ENCODE measurements around the gene ANKS1B.
"Not testable (repeated sequence)": the region's sequence is repeated elsewhere in the genome, so short reads cannot be mapped to it uniquely, and the experiment has no call there.

ANKS1B gene

DNA sequence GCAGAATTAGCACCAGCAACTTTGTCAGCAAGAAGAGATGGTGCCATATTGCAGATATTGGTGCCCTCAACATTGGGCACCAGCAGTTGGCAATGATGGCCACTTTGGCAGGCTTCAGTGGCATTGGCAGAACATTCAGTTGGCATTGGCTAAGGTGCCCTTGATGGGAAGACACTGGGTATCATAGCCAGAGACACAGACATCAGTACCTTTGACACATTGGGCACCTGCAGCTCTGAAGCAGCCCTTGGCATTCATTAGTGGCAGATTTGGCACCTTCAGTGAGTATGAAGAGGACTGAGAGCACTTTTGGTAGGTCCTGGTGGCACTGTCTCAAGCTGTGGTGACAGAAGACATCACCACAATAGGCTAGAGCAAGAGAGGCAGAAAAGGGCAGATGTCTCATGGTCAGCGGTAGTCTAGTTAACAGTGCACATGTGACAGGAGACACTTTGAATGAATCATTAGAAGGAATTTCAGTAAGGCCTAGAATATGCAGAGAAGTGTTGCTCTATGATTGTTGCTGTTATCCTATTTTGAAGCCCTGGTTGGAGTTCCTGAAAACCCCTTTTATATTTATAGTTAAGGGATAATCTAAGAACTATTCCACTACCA is 917.5 kb downstream of the ANKS1B start:
- no peak for DNase-seq (ENCODE audit: low spot score)
- no peak for FAIRE-seq

DNA sequence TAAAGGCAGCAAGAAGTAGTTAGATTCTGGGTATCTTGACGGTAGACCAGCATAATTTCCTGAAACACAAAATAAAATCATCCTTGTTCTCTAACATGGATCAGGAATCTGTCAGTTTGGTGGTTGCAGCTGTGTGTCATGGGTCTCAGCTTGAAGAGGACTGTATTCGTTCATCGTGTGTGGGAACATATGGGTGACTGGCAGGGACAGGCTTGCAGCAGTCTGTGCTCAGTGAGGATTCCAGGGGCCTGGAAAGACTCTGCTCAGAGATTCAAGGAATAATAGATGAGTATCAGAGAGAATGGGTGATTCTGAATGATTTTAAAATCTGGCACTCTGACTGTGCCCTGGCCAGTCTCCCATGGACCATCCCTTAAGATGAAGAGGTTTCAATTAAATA is 918.0 kb downstream of the ANKS1B start:
- no peak for FAIRE-seq
- no peak for DNase-seq (ENCODE audit: low spot score)

DNA sequence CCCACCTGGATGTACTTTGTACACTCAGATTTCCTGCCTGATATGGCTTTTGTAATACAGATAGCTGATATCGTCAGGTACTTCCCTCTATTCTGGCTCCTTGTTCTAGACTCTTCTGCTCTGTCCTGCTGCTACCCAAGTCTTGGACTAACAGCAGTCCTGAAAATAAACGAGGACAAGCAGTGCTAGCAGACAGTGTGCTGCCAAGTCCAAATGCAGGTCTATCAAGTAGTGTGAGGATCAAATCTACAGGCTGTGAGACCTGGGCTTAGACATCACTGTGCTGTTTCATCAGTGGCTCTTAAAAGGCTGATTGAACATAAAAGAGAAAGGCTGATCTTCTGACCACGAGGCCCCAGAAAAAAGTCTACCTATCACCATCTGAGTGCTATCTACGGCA is 921.6 kb downstream of the ANKS1B start:
- no peak for FAIRE-seq
- no peak for DNase-seq (ENCODE audit: low spot score)

DNA sequence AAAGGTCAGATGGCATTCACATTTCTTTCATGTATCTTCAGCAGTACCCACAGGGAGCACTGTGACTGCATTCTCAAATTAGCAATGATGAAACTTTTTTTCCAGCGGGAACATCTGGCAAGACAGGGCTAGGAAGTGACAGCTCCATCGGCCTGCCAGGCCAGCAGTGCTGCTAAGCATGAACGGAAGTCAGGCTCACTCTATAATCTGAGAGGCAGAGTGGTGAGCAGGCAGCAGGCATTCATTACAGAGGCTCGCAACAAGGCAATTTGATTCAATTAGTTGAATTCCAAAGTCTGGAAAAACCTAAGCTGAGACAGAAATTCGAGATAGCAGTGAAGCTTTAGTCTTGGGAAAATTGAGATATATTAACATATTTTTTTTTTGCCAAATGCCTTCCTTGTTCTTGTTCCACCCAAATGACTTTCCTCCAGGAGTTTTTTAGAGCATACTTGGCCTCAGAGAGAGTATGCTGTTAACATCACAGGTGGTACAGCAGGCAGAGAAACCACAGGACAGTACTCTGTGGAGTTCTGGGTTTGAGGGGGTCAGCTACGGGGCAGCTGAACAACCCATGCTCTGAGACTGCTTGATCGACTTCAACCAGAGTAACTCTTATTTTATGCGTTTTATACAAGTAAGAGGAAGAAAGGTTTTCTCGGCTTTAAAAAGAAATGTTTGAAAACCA is 924.8 kb downstream of the ANKS1B start:
- FAIRE-seq (no peak), DNase-seq (ENCODE audit: low spot score) (no peak)

DNA sequence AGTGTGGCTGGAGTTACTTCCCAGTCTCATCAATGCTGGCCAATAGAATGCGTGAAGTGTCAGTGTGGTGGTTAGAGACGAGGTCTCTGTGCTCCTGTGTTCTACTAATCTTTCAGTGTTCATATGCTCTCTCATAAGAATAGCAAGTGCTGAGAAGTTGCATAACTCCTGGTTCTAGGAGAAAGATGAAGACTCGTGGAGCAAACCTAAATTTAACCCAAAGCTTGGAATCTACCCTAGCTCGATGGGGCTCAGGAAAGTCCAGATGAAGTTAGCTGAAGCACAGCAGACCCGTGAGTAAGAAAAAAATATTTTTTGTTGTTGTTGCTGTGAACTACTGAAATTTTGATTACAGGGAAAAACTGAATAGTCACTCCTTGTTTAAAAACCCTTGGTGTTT is 927.1 kb downstream of the ANKS1B start:
- FAIRE-seq (no peak), DNase-seq (ENCODE audit: low spot score) (no peak)

DNA sequence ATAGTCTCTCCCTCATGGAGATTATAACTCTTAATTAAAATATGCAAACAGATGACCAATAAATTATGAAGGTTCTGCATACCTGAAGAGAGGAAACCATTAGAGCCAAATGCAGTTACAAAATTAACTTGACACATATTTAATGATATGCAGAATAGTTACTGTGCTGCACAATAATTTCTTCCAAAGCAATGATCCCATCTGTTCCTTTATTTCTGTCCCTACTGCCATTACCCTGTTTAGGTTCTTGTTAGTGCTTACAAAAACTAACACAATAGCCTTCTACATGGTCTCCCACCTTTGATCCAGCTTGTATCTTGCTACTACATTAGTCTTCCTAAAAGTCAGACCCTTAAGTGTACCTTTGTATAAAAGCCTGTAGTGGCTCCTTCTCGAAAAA is 928.5 kb downstream of the ANKS1B start:
- no peak for FAIRE-seq
- no peak for DNase-seq (ENCODE audit: low spot score)

DNA sequence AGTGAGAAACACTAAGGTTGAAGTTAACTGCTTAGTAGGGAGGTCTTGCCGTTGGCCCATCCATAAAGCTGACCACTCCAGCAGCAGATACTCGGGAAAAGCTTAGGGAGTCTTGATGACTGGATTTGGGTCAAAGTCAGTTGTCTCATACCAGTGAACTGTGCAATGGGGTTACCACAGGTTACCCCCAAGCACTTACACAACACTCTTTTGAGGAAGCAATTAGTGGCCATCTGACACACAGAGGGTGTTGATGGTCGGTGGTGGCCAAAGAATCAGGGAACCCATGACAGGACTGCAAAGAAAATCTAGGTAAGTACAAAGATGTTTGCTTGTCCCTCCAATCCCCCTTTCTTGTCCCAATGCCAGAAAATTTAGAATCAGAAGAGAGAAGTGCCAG is 929.4 kb downstream of the ANKS1B start:
- FAIRE-seq, result no peak
- DNase-seq (ENCODE audit: low spot score), result no peak

DNA sequence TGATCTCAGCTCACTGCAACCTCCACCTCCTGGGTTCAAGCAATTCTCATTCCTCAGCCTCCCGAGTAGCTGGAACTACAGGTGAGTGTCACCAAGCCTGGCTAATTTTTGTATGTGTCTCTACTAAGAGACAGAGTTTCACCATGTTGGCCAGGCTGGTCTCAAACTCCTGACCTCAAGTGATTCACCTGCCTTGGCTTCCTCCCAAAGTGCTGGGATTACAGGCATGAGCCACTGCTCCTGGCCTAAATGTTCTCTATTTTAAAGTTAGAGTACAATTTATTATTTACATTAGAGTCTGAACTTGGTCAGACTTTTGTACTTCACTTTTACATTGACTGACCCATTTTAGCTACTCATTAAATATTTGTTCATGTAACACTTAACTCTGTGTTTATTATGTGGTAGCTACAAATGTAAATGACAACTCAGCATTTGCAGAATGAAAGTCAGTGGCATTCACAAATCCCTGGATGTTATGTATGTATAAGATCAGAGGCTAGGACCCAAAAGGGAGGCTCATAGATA is 930.1 kb downstream of the ANKS1B start:
- no peak for DNase-seq (ENCODE audit: low spot score)
- no peak for FAIRE-seq

DNA sequence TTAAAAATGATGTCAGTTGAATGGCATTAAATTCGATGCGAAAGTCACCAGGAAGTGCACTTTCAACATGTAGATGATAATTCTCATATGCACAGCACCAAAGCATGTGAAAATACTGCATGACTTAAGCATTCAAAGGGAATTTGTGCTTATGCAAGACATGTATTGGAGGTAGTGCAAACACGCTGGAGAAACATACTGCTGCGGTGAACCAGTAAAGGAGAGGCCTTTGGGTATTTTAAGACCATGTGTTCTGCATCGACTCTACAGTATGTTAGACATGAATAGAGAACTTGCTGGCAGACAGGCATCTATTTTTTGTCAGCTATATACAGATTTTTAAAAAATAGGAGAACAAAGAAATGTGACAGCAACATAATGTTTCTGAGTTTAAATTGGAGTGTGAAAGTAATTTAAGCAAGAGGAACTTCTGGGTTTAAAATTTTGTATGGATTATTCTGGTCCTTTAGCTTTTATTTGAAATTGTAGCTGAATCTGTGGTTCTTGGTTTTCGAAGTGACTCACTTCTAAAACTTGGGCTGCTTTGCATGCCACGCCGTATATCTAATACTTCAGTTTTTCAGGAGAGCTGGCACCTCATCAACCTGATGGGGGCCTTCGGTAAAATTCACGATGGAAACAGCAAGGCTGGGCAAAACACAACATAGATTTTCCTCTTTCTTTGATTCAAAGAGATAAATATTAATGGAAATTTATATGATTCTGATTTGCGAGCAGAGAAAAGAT is 930.9 kb downstream of the ANKS1B start:
- no peak for FAIRE-seq
- DNase-seq (ENCODE audit: low spot score), result peak; percentile 14

DNA sequence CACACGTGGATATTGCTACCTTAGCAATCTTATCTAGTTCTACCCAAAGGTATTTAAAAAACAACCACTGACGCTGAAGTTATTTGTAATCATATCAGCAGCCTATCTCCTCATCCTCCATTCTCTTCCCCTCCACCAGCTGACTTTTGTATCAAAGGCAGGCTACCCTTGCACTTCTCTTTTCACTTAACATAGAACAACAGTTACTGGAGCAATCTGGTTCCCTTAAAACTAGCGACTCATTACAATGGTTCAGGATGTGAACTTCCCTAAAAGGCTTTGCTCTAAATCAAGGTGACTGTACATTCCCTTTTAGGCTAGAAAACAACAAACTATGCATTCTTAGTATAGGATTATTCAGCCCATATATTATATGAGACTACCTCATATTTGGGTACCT is 935.0 kb downstream of the ANKS1B start:
- DNase-seq (ENCODE audit: low spot score) (no peak), FAIRE-seq (no peak)

DNA sequence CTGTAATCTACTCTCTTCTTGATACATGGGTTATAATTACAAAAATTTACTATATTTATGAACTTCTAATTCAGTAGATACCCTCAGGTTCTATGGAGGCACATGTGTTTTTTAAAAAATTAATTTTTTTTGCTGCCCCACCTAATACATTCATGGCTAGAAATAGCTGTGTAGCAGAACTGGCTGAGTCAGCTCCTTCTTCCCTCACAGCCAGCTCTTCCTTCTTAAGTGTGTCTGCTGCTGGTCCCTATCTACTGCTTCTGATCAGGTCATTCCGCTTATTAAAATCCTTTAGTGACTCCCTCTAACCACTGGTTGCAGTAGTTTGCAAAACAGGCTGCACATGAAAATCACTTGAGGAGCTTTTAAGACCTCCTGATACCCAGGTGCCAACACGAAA is 939.6 kb downstream of the ANKS1B start:
- FAIRE-seq (no peak), DNase-seq (ENCODE audit: low spot score) (no peak)

DNA sequence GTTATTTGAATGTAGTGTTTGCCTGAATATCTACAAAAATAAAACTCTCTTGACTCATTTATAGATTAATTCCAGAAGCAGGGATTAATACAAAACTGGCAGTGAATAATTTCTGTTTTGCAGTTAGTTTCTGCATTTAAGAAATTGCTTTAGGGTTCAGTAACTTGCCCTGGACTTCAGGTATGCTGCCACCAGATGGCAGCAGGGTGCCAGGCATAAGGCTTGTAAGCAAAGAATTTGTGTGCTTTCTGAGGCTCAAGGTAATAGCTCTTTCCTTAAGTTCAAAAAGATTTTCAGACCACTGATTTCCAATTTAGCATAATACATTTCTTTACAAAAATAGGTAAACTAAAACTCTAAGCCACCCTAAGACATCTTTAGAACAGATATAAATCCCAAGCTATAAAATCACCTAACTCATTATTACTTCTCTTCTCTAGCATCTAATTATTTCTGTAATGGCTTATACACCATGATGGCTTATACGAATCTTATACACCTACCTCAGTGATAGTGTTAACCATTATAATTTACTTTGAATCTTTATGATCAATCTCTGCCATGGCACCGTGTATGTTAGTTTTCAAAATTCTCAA is 941.3 kb downstream of the ANKS1B start:
- peak; percentile 26 for DNase-seq (ENCODE audit: low spot score)
- FAIRE-seq, result no peak

DNA sequence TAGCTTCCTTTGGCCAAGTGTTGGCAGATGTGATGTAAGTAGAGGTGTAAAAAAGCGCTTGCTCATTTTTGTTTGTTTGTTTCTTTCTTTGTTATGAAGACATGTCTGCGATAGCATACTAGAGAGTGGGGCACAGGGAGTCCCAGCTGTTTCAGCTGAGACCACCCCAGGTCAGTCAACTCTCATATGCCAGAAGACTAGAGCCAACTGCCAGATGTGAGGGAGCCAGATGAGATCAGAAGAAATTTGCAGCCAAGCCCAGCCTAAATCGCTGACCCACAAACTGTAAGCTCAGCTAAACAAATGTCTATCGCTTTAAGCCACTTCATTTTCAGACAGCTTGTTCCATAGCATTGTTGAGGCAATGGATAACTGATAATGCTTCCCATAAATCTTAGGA is 942.5 kb downstream of the ANKS1B start:
- DNase-seq (ENCODE audit: low spot score) (no peak), FAIRE-seq (no peak)

DNA sequence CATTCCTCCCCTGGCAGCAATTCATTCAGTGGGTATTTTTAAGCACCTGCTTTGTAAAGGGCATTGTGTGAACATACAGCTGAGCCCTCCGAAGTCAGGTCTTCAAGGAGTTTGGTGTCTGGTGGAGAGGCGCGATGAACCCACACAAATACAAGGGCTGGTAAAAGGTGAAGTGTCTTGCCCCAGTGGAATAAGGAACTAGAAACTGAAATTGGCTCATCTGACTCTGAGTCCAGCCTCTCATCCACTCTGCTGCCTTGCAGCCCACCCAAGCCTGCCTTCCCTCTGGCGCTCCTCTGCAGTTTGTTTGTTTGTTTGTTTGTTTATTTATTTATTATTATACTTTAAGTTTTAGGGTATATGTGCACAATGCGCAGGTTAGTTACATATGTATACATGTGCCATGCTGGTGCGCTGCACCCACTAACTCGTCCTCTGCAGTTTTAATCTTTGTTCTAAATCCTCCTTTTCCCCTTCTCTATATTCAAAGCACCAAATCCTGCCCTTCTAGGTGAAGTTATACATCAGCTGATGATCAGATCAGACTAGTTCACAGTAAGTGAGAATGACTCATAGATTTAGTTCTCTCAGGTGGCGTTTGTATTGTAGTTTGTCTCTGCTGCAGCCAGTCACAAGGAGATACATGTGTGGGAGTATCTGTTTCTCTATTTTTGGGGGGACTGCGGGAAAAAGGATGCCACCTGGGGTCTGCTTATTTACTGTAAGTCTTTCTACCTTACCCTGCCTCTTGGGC is 945.2 kb downstream of the ANKS1B start:
- no peak for DNase-seq (ENCODE audit: low spot score)
- no peak for FAIRE-seq

DNA sequence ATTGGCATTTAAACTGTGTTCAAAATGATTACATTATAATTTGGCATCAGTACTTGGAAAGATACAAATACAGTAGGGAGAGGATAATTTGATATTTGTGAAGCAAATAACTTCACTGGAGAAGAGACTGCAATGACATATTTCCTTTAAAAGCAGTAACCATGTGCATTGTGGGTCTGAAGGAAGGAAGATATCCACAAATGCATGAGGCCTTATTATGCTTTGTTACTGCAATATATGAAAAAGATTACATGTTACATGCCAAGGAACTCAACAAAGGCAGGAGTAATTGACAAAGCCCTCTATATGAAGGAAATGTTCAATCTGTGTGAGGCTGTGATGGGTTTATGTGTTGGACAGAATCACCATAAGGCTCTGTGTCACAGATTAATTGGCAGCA is 948.2 kb downstream of the ANKS1B start:
- FAIRE-seq, result no peak

DNA sequence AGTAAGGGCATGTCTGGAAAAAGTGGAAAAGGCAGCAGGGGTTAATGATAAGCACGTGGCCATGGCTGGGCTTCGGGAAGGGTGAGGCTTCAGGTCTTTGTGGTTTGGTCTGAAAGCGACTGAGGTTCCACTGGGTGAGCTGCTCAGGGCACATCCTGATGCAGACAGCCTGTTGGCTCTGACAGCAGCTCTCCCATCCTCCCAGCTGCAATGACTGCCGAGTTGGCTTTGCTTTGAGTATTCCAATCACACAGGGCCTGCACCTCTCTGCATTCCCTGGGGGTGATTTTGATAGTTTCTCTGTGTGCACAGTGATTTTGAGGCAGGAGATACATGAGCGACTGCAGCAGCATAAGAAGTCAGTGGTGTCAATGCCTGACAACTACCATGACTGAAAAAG is 948.9 kb downstream of the ANKS1B start:
- no peak for FAIRE-seq
- DNase-seq (ENCODE audit: low spot score), result no peak

More for the DNA sequence above, 948.2 kb downstream of the ANKS1B start:
- no peak for DNase-seq (ENCODE audit: low spot score)

DNA sequence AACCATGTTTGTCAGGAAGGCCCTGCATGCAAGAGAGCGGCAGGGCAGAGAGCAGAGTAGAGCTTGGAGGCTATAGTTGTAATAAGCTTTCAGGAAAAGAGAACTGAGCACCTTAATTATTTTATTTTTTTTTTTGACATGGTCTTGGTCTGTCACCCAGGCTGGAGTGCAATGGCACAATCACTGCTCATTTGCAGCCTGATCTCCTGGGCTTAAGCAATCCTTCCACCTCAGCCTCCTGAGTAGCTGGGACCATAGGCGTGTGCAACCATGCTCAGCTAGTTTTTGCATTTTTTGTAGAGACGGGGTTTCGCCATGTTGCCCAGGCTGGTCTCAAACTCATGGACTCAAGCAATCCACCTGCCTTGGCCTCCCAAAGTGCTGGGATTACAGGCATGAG is 950.5 kb downstream of the ANKS1B start:
- not testable (repeated sequence) for FAIRE-seq; DNase-seq (ENCODE audit: low spot score)

DNA sequence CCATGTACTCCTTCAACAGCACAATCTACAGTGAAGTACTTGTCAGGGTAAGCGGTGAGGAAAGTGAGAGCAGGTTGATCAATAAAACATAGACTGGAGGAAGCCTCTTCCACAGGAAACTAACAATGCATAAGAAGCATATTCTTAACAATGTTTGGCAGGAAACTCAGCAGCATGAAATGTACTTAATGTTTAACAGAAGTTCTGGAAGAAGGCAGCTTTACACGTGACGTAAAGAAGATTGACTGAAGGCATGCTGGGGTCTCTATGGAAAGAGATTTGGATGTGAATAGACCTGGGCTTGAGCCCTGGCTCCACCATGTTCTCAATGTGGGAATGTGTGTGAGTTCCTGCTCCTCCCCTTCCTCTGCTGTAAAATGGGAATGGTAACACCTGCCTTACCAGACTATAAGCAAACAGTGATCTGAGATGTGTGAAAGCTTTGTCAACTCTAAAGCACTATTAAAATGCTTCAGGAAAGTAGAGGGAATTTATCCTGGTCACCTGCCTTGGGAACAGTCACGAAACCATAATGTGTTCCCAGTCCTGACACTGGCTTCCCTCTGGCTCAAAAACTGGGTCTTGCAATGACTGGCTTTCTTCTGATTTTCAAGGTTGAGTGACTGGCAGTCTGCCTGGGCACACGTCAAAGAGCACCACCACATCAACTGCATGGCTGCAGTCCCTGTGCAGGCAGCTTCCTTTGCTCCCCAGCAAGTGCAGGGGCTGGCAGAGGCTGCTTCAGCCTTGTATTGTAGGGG is 955.0 kb downstream of the ANKS1B start:
- FAIRE-seq (no peak), DNase-seq (ENCODE audit: low spot score) (no peak)

DNA sequence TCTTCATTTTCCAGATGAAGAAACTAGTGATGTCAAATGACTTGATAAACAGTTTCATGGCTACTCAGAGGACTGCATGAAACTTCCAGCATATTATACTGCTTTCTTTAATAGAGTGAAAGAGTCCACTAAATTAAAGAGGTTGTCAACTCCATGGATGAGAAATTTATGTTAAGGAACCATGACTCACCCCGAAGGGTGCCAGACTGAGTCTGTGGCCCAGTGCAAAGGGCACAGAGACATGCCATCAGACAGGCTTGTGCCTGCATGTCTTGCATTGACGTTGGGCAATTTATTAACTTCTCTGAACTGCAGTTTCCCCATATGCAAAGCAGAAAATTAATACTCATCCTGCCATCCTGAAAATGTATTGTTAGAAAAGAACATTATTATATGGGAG is 957.3 kb downstream of the ANKS1B start:
- DNase-seq (ENCODE audit: low spot score) (no peak), FAIRE-seq (no peak)

DNA sequence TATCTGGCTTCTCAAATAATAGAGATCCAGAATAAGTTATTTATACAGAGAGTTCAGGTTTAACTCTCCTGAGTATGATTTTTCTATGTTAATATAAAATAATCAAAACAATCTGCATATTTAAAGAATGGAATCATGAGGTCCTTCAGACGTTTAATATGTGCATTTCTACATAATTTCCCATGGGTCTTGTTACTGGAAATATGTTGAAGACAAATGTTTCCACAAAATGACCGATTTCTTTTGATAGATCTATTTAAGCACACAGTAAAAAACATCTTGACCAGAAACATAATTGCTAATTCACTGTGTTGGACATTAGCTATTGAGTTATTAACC is 957.7 kb downstream of the ANKS1B start:
- DNase-seq (ENCODE audit: low spot score) (no peak), FAIRE-seq (no peak)

Data from urothelium cell line (cell line).